GM12892 (cell line): Measurements from ENCODE around the gene NRXN2.

Source experiments
- POLR2A ChIP-seq: IDR thresholded peaks from 2 replicates; pipeline ENCODE4 v1.6.1; 2011; ENCODE audit warnings: low read depth, low read length, control low read depth
- POLR2AphosphoS5 ChIP-seq: IDR thresholded peaks from 2 replicates; pipeline ENCODE4 v1.6.1; 2011; ENCODE audit warnings: low read depth, low read length, control low read depth

GRCh38 chr11:64661614-64662013, 61.4 kb downstream of the NRXN2 start:
- TF ChIP-seq POLR2AphosphoS5 (no peak), POLR2A (no peak)
